HCT116 (cell line): ENCODE data around the gene SNRPA. TPM values are rescaled to one million over a fixed set of nuclear protein-coding genes. Genes with fewer than 3 reads are reported as not detected.

Experiments
- ATAC-seq: fragments of 200-7000 bp; cut with Tn5 transposase; 2 replicates; pipeline ENCODE4 v1.9.1; 2020; ENCODE audit warnings: mild to moderate bottlenecking, moderate library complexity
- BruUV-seq: library from RNA; stranded (reverse); fragments of 400-500 nt; replicated peaks from 2 replicates; lab custom pipeline; 2021; lab: Mats Ljungman, UMichigan
- CTCF ChIA-PET: fragments of 300-600 bp; sonication (Branson Sonifier 250); formaldehyde crosslinking; loops from one replicate; lab custom pipeline; 2021; ENCODE audit warnings: antibody characterized with exemption; lab: Charles Lee
- POLR2A ChIA-PET: fragments of 300-600, 350-600 bp; sonication (Branson Sonifier 250); formaldehyde crosslinking; loops from one replicate; lab custom pipeline; 2021; ENCODE audit warnings: antibody characterized with exemption; lab: Charles Lee
- RAD21 ChIA-PET, 2 experiments: fragments of 300-600 bp; sonication (Branson Sonifier 250); formaldehyde crosslinking; loops; one replicate each; lab custom pipeline; 2023; ENCODE audit warnings: low total read pairs in 2 of 2; ENCODE audit not compliant: uncharacterized antibody in 2 of 2, unreplicated experiment in 2 of 2, low non-redundant PET in 1 of 2; lab: Charles Lee
- DNase-seq: peaks from one replicate; pipeline ENCODE4 v3.0.0-alpha.2; 2010; ENCODE audit warnings: low read depth, low spot score
- H2AFZ ChIP-seq: fragments of 200-600 bp; shearing (Covaris generic), sonication (generic); 2 replicates; pipeline ENCODE4 v1.6.1; 2017; ENCODE audit warnings: low read depth, mixed run types, mixed read lengths, antibody characterized with exemption, low read length; ENCODE audit not compliant: poor library complexity, severe bottlenecking
- H3K27ac ChIP-seq: 2 replicates; pipeline ENCODE4 v1.5.1; 2012; ENCODE audit warnings: low read depth, low read length
- H3K27me3 ChIP-seq: fragments of 200-600 bp; sonication (generic); 2 replicates; pipeline ENCODE4 v1.6.1; 2016; ENCODE audit warnings: mixed run types, low read length, mixed read lengths; ENCODE audit not compliant: insufficient read depth
- H3K36me3 ChIP-seq, 2 experiments: fragments of 200-500 bp in 1 of 2; fragments of 200-600 bp in 1 of 2; sonication (Bioruptor generic) in 1 of 2; sonication (generic) in 1 of 2; 2 replicates each; pipeline versions ENCODE4 v1.5.1 to v1.6.1; 2014 to 2016; ENCODE audit warnings: low read length in 2 of 2, inconsistent platforms in 1 of 2, mixed read lengths in 1 of 2, mixed run types in 1 of 2; ENCODE audit not compliant: insufficient read depth in 2 of 2, control insufficient read depth in 1 of 2
- H3K4me1 ChIP-seq, 2 experiments: fragments of 200-600 bp in 1 of 2; sonication (generic) in 1 of 2; 2 replicates each; pipeline versions ENCODE4 v1.5.1 to v1.6.1; 2012 to 2017; ENCODE audit warnings: low read length in 2 of 2, inconsistent platforms in 1 of 2, mild to moderate bottlenecking in 1 of 2, mixed read lengths in 1 of 2, mixed run types in 1 of 2, moderate library complexity in 1 of 2; ENCODE audit not compliant: insufficient read depth in 2 of 2, control insufficient read depth in 1 of 2
- H3K4me2 ChIP-seq: fragments of 200-600 bp; sonication (generic); 2 replicates; pipeline ENCODE4 v1.6.1; 2017; ENCODE audit warnings: mixed run types, low read length, mixed read lengths
- H3K4me3 ChIP-seq, 2 experiments: fragments of 200-600 bp in 1 of 2; sonication (generic) in 1 of 2; replicated peaks in 1 of 2; 2 replicates each; pipeline ENCODE4 v1.5.1; 2011 to 2016; ENCODE audit warnings: low read length in 2 of 2, control low read depth in 1 of 2, low read depth in 1 of 2, mild to moderate bottlenecking in 1 of 2, mixed read lengths in 1 of 2, mixed run types in 1 of 2
- H3K79me2 ChIP-seq: fragments of 200-600 bp; sonication (generic); 2 replicates; pipeline ENCODE4 v1.6.1; 2017; ENCODE audit warnings: mild to moderate bottlenecking, mixed run types, low read length, moderate library complexity, mixed read lengths; ENCODE audit not compliant: insufficient read depth
- H3K9ac ChIP-seq: fragments of 200-600 bp; sonication (generic); 2 replicates; pipeline ENCODE4 v1.6.1; 2016; ENCODE audit warnings: low read length, mixed read lengths
- H3K9me2 ChIP-seq: fragments of 200-600 bp; sonication (generic), shearing (Covaris generic); 2 replicates; pipeline ENCODE4 v1.6.1; 2017; ENCODE audit warnings: mixed run types, mild to moderate bottlenecking, moderate library complexity; ENCODE audit not compliant: insufficient read depth
- H3K9me3 ChIP-seq, 2 experiments: fragments of 200-500 bp in 1 of 2; fragments of 200-600 bp in 1 of 2; sonication (Bioruptor generic) in 1 of 2; sonication (generic) in 1 of 2; 2 replicates each; pipeline ENCODE4 v1.6.1; 2014 to 2017; ENCODE audit warnings: low read length in 2 of 2, mixed read lengths in 2 of 2, inconsistent platforms in 1 of 2, low read depth in 1 of 2, mild to moderate bottlenecking in 1 of 2, mixed run types in 1 of 2, moderate library complexity in 1 of 2; ENCODE audit not compliant: control insufficient read depth in 1 of 2, insufficient read depth in 1 of 2
- H4K20me1 ChIP-seq: fragments of 200-600 bp; sonication (generic), shearing (Covaris generic); 2 replicates; pipeline ENCODE4 v1.6.1; 2017; ENCODE audit warnings: mixed run types, mild to moderate bottlenecking, moderate library complexity; ENCODE audit not compliant: insufficient read depth
- ATF3 ChIP-seq: IDR thresholded peaks from 2 replicates; pipeline ENCODE4 v1.6.1; 2012
- CBX3 ChIP-seq: IDR thresholded peaks from 2 replicates; pipeline ENCODE4 v1.6.1; 2012; ENCODE audit warnings: low read depth
- CEBPB ChIP-seq: IDR thresholded peaks from 2 replicates; pipeline ENCODE4 v1.6.1; 2012; ENCODE audit warnings: low read depth
- EGR1 ChIP-seq: IDR thresholded peaks from 2 replicates; pipeline ENCODE4 v1.6.1; 2012; ENCODE audit warnings: low read depth
- ELF1 ChIP-seq: IDR thresholded peaks from 2 replicates; pipeline ENCODE4 v1.6.1; 2012; ENCODE audit warnings: low read depth, borderline replicate concordance
- EZH2 ChIP-seq: fragments of 200-600 bp; sonication (generic); IDR thresholded peaks from 2 replicates; pipeline ENCODE4 v1.6.1; 2017; ENCODE audit warnings: antibody characterized with exemption, mixed run types
- EZH2phosphoT487 ChIP-seq: fragments of 200-600 bp; IDR thresholded peaks from 2 replicates; pipeline ENCODE4 v1.6.1; 2018; ENCODE audit warnings: antibody characterized with exemption, borderline replicate concordance
- FOSL1 ChIP-seq: IDR thresholded peaks from 2 replicates; pipeline ENCODE4 v1.6.1; 2012; ENCODE audit warnings: low read depth
- POLR2AphosphoS5 ChIP-seq: IDR thresholded peaks from 2 replicates; pipeline ENCODE4 v1.6.1; 2011; ENCODE audit warnings: mild to moderate bottlenecking, low read depth, low read length, moderate library complexity
- RAD21 ChIP-seq: IDR thresholded peaks from 2 replicates; pipeline ENCODE4 v1.6.1; 2012; ENCODE audit warnings: low read depth, mild to moderate bottlenecking
- SIN3A ChIP-seq: IDR thresholded peaks from 2 replicates; pipeline ENCODE4 v1.6.1; 2012; ENCODE audit warnings: low read depth
- SRF ChIP-seq: IDR thresholded peaks from 2 replicates; pipeline ENCODE4 v1.6.1; 2012; ENCODE audit warnings: low read depth
- TCF7L2 ChIP-seq: IDR thresholded peaks from 2 replicates; pipeline ENCODE4 v1.7.0; 2011; ENCODE audit warnings: borderline replicate concordance, inconsistent platforms; ENCODE audit not compliant: insufficient read depth, insufficient read length; ENCODE audit errors: extremely low read depth
- ZBTB33 ChIP-seq: IDR thresholded peaks from 2 replicates; pipeline ENCODE4 v1.6.1; 2011; ENCODE audit warnings: mild to moderate bottlenecking, low read length, moderate library complexity; ENCODE audit not compliant: insufficient replicate concordance; ENCODE audit errors: extremely low read depth
- ZFX ChIP-seq: fragments of 450-650 bp; IDR thresholded peaks from 2 replicates; pipeline ENCODE4 v1.6.1; 2017
- intact Hi-C: fragments of 100-400 bp; cut with micrococcal nuclease; formaldehyde crosslinking; loops from 2 replicates; pipeline ENCODE4 v1.10.0; 2022
- total RNA-seq: library from RNA; stranded (reverse); gene quantifications from one replicate; pipeline ENCODE4 v1.2.1, GENCODE V29; 2021; ENCODE audit not compliant: unreplicated experiment
- TF ChIP-seq, protein P1 (sequence below): IDR thresholded peaks from 2 replicates; pipeline ENCODE4 v1.6.1; 2012
- TF ChIP-seq, protein P2 (sequence below), 3 experiments: fragments of 200-600 bp in 1 of 3; sonication (generic) in 1 of 3; IDR thresholded peaks in 2 of 3; conservative IDR thresholded peaks in 1 of 3; 2 replicates each; pipeline ENCODE4 v1.5.1; 2012 to 2017; ENCODE audit warnings: low read depth in 2 of 3, low read length in 2 of 3, antibody characterized with exemption in 1 of 3, borderline replicate concordance in 1 of 3, control low read depth in 1 of 3, mild to moderate bottlenecking in 1 of 3, mixed read lengths in 1 of 3, mixed run types in 1 of 3, moderate library complexity in 1 of 3; ENCODE audit not compliant: insufficient read depth in 1 of 3
- TF ChIP-seq, protein P3 (sequence below): IDR thresholded peaks from 2 replicates; pipeline ENCODE4 v1.6.1; 2012; ENCODE audit warnings: low read depth

The SNRPA gene
- total RNA-seq, 1 experiment from 2014 or later, result 170 TPM

DNA sequence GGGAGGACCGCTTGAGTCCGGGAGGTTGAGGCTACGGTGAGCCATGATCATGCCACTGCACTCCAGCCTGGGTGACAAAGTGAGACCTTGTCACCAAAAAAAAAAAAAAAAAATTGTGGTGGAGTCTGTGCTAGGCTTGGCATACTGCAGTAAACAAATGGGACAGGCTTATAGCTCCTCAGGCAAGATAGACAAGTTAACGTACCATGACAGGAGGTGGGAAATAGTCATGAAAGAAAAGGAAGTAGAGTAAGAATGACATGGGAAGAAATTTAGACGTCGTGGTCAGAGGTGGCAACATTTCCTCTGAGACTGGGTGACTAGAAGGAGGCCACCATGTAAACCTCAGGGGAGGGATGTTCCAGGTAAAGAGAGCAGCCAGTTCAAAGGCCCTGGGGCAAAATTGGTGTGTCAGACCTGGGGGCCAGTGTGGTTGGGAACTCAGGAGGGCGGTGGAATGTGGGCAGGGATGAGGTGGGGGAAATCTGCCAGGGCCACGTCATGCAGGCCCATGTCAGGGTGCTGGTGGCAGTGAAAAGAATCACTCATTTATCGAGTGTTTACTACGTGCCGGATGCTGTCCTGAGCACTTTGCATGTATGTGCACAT, 5.6 kb downstream of the SNRPA start:
- Histone ChIP-seq H3K9me2 (no peaks in the 10 kb centered on the region), H3K9me3 (no peaks in the 10 kb centered on the region), H3K36me3 (peaks cover 51 to 78% of the 10 kb centered on the region in 2 experiments), H3K9ac (no peak overlapping the region), H3K4me1 (peaks cover 7 to 19% of the 10 kb centered on the region in 2 experiments; a peak in 3 of 4 replicates), H3K79me2 (peaks cover 98% of the 10 kb centered on the region), H3K4me2 (no peak overlapping the region), H4K20me1 (0 out of 2 replicates have a peak, but pooled peaks cover 3% of the 10 kb centered on the region), H2AFZ (no peak overlapping the region), H3K27me3 (no peaks in the 10 kb centered on the region), H3K27ac (no peak overlapping the region), H3K4me3 (no peak overlapping the region)
- BruUV-seq, result no TSS peak
- DNase-seq (no peak), ATAC-seq (no peak)
- CTCF ChIA-PET, result no interaction called here
- TF ChIP-seq CBX3 (no peak), FOSL1 (no peak), ATF3 (no peak), POLR2AphosphoS5 (no peak), RAD21 (no peak), ZBTB33 (no peak), ZFX (no peak), CEBPB (no peak), ELF1 (no peak), EGR1 (no peak), EZH2phosphoT487 (no peak), EZH2 (no peak), TCF7L2 (no peak), SRF (no peak), SIN3A (no peak)
- TF ChIP-seq, protein P1, sequence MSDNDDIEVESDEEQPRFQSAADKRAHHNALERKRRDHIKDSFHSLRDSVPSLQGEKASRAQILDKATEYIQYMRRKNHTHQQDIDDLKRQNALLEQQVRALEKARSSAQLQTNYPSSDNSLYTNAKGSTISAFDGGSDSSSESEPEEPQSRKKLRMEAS, result no peak
- TF ChIP-seq, protein P2, sequence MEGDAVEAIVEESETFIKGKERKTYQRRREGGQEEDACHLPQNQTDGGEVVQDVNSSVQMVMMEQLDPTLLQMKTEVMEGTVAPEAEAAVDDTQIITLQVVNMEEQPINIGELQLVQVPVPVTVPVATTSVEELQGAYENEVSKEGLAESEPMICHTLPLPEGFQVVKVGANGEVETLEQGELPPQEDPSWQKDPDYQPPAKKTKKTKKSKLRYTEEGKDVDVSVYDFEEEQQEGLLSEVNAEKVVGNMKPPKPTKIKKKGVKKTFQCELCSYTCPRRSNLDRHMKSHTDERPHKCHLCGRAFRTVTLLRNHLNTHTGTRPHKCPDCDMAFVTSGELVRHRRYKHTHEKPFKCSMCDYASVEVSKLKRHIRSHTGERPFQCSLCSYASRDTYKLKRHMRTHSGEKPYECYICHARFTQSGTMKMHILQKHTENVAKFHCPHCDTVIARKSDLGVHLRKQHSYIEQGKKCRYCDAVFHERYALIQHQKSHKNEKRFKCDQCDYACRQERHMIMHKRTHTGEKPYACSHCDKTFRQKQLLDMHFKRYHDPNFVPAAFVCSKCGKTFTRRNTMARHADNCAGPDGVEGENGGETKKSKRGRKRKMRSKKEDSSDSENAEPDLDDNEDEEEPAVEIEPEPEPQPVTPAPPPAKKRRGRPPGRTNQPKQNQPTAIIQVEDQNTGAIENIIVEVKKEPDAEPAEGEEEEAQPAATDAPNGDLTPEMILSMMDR (IDR thresholded peaks at IDR 0.05 in 2 of 3, conservative IDR thresholded peaks at IDR 0.05 in 1 of 3; ENCODE audit: borderline replicate concordance in 1 of 3, insufficient read depth in 1 of 3, low read depth in 2 of 3, low read length in 2 of 3), result no peak
- TF ChIP-seq, protein P3, sequence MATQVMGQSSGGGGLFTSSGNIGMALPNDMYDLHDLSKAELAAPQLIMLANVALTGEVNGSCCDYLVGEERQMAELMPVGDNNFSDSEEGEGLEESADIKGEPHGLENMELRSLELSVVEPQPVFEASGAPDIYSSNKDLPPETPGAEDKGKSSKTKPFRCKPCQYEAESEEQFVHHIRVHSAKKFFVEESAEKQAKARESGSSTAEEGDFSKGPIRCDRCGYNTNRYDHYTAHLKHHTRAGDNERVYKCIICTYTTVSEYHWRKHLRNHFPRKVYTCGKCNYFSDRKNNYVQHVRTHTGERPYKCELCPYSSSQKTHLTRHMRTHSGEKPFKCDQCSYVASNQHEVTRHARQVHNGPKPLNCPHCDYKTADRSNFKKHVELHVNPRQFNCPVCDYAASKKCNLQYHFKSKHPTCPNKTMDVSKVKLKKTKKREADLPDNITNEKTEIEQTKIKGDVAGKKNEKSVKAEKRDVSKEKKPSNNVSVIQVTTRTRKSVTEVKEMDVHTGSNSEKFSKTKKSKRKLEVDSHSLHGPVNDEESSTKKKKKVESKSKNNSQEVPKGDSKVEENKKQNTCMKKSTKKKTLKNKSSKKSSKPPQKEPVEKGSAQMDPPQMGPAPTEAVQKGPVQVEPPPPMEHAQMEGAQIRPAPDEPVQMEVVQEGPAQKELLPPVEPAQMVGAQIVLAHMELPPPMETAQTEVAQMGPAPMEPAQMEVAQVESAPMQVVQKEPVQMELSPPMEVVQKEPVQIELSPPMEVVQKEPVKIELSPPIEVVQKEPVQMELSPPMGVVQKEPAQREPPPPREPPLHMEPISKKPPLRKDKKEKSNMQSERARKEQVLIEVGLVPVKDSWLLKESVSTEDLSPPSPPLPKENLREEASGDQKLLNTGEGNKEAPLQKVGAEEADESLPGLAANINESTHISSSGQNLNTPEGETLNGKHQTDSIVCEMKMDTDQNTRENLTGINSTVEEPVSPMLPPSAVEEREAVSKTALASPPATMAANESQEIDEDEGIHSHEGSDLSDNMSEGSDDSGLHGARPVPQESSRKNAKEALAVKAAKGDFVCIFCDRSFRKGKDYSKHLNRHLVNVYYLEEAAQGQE, result no peak
- intact Hi-C loops, result no loop called here
- RAD21 ChIA-PET, result no interaction called here
- POLR2A ChIA-PET, result no interaction called here
